Motor neuron (in vitro differentiated cells): ENCODE measurements around the gene PRKCE. TPM values are rescaled to one million over a fixed set of nuclear protein-coding genes. Genes with fewer than 3 reads are reported as not detected.

Experiments used
- ATAC-seq, 8 experiments: fragments of 200-7000 bp; cut with Tn5 transposase; replicated peaks in 6 of 8; 2 replicates each; pipeline ENCODE4 v1.8.0; 2021; ENCODE audit warnings: mild to moderate bottlenecking in 8 of 8, moderate library complexity in 8 of 8
- H3K27ac ChIP-seq, 2 donors: fragments of 250-450 bp; sonication (Bioruptor Pico); 2 replicates each; pipeline ENCODE4 v1.9.0; 2021; ENCODE audit warnings: antibody characterized with exemption in 2 of 2, mild to moderate bottlenecking in 2 of 2, moderate library complexity in 1 of 2
- H3K4me1 ChIP-seq, 2 donors: fragments of 250-450 bp; sonication (Bioruptor Pico); replicated peaks in 1 of 2; 2 replicates each; pipeline ENCODE4 v1.6.1; 2021; ENCODE audit warnings: antibody characterized with exemption in 2 of 2, mild to moderate bottlenecking in 2 of 2, moderate library complexity in 1 of 2
- H3K4me3 ChIP-seq, 5 donors: fragments of 250-450 bp; sonication (Bioruptor Pico); 2 replicates each; pipeline ENCODE4 v1.9.0; 2021; ENCODE audit warnings: antibody characterized with exemption in 5 of 5, mild to moderate bottlenecking in 5 of 5, moderate library complexity in 4 of 5
- WGBS, 10 experiments: fragments of 450-650 bp; shearing (Covaris generic); methylation state at CpG; one replicate each; pipeline ENCODE4 v1.0.0; 2022; 5-methylcytosine and 5-hydroxymethylcytosine counted together
- in situ Hi-C, 9 experiments: fragments of 400-800 bp; cut with MboI; loops; one replicate each; pipeline ENCODE4 v1.15.0; 2021; ENCODE audit warnings: low sequenced_read_pairs in 9 of 9, low pct_unique_long_range_greater_than_20kb in 2 of 9; ENCODE audit not compliant: unreplicated experiment in 9 of 9
- total RNA-seq, 8 experiments: library from RNA; unstranded; fragments of 300-600 nt; gene quantifications; 2 replicates each; pipeline versions ENCODE4 v1.2.3 to v1.2.4, GENCODE V29; 2022

The PRKCE gene
- total RNA-seq, 8 experiments from 2014 or later = 7.3 to 23.0 (median 14.7) TPM

- Histone ChIP-seq H3K27ac (no peak overlapping the region), H3K4me3 (no peak overlapping the region), H3K4me1 (peaks cover 21 to 29% of the 10 kb centered on the region in 2 donors)
- ATAC-seq = no peak
- in situ Hi-C loops = loop anchor here in 2 of 9 experiments (25.0 kb wide), 2 partner anchors 112 to 137 kb away; partner anchors contain the start of gene PRKCE (in 1 of the 2)
- WGBS, 10 experiments = 50 to 100% (median 79%) methylated on average over 1 to 8 of the region's 10 CpGs; no CpG with 5 or more reads in 3 of the 10 experiments
Measured at GRCh38 chr2:45774688-45775244, 123.3 kb downstream of the PRKCE start.

- in situ Hi-C loops = loop anchor here in 1 of 9 experiments (25.0 kb wide), 1 partner anchor 139 kb away; no protein-coding TSS in a partner anchor
- Histone ChIP-seq H3K4me1 (peaks cover 5 to 13% of the 10 kb centered on the region in 2 donors), H3K4me3 (no peak overlapping the region), H3K27ac (no peak overlapping the region)
- WGBS, 10 experiments = 19 to 100% (median 55%) methylated on average over 1 to 7 of the region's 7 CpGs
- ATAC-seq = peak in 1 of 8 experiments; percentile 28
Measured at GRCh38 chr2:45776160-45776955, 124.9 kb downstream of the PRKCE start.

GRCh38 chr2:45777996-45778719 lies 126.7 kb downstream of the PRKCE start:
- ATAC-seq = peak in 1 of 8 experiments; percentile 13
- 50 to 100% (median 91%) methylated on average over 1 to 9 of the region's 10 CpGs; no CpG with 5 or more reads in 5 of the 10 experiments for WGBS, 10 experiments

GRCh38 chr2:45778720-45779171 lies 127.3 kb downstream of the PRKCE start:
- Histone ChIP-seq H3K4me3 (no peak overlapping the region), H3K27ac (no peak overlapping the region), H3K4me1 (peaks cover 0 to 9% of the 10 kb centered on the region in 2 donors)
- peak in 7 of 8 experiments; percentile 40 to 81 (median 48) for ATAC-seq
- 63 to 100% (median 78%) methylated on average over 1 to 8 of the region's 11 CpGs; no CpG with 5 or more reads in 2 of the 10 experiments for WGBS, 10 experiments
- in situ Hi-C loops = loop anchor here in 1 of 9 experiments (25.0 kb wide), 1 partner anchor 141 kb away; no protein-coding TSS in a partner anchor

More at GRCh38 chr2:45777996-45778719, 126.7 kb downstream of the PRKCE start:
- Histone ChIP-seq H3K4me1 (peaks cover 0 to 7% of the 10 kb centered on the region in 2 donors), H3K27ac (no peak overlapping the region), H3K4me3 (no peak overlapping the region)
- in situ Hi-C loops = loop anchor here in 1 of 9 experiments (25.0 kb wide), 1 partner anchor 141 kb away; no protein-coding TSS in a partner anchor

GRCh38 chr2:45780541-45781463 lies 129.3 kb downstream of the PRKCE start:
- WGBS, 10 experiments = 30 to 95% (median 87%) methylated on average over 2 to 9 of the region's 10 CpGs; no CpG with 5 or more reads in 1 of the 10 experiments
- Histone ChIP-seq H3K4me3 (no peak overlapping the region), H3K27ac (no peak overlapping the region), H3K4me1 (peaks cover 0 to 10% of the 10 kb centered on the region in 2 donors)
- in situ Hi-C loops = loop anchor here in 1 of 9 experiments (25.0 kb wide), 1 partner anchor 144 kb away; no protein-coding TSS in a partner anchor
- no peak for ATAC-seq

- ATAC-seq = no peak
- H3K4me3 ChIP-seq = no peak overlapping the region
- in situ Hi-C loops = loop anchor here in 1 of 9 experiments (25.0 kb wide), 1 partner anchor 144 kb away; no protein-coding TSS in a partner anchor
- peaks cover 0 to 7% of the 10 kb centered on the region in 2 donors for H3K4me1 ChIP-seq
- H3K27ac ChIP-seq = no peak overlapping the region
- 95 to 100% methylated on average over 1 to 5 of the region's 5 CpGs; no CpG with 5 or more reads in 8 of the 10 experiments for WGBS, 10 experiments
Measured at GRCh38 chr2:45781464-45781811, 130.0 kb downstream of the PRKCE start.

- Histone ChIP-seq H3K4me1 (peaks cover 0 to 3% of the 10 kb centered on the region in 2 donors), H3K27ac (no peak overlapping the region), H3K4me3 (no peak overlapping the region)
- 88 to 100% (median 100%) methylated on average over 1 to 4 of the region's 4 CpGs; no CpG with 5 or more reads in 6 of the 10 experiments for WGBS, 10 experiments
- in situ Hi-C loops = loop anchor here in 1 of 9 experiments (25.0 kb wide), 1 partner anchor 145 kb away; no protein-coding TSS in a partner anchor
- no peak for ATAC-seq
Measured at GRCh38 chr2:45782436-45782835, 131.0 kb downstream of the PRKCE start.

GRCh38 chr2:45782986-45783385 lies 131.5 kb downstream of the PRKCE start:
- WGBS, 10 experiments = 42 to 100% (median 85%) methylated on average over 1 to 4 of the region's 4 CpGs; no CpG with 5 or more reads in 2 of the 10 experiments
- no peak overlapping the region for H3K4me3 ChIP-seq
- no peak overlapping the region for H3K27ac ChIP-seq
- ATAC-seq = peak in 2 of 8 experiments; percentile 36 to 70
- in situ Hi-C loops = loop anchor here in 1 of 9 experiments (25.0 kb wide), 1 partner anchor 146 kb away; no protein-coding TSS in a partner anchor
- H3K4me1 ChIP-seq = peaks cover 0 to 3% of the 10 kb centered on the region in 2 donors

GRCh38 chr2:45786030-45786835 lies 134.8 kb downstream of the PRKCE start:
- Histone ChIP-seq H3K4me3 (no peak overlapping the region), H3K27ac (no peak overlapping the region), H3K4me1 (peaks cover 13 to 18% of the 10 kb centered on the region in 2 donors)
- WGBS, 10 experiments = 40 to 100% (median 90%) methylated on average over 1 to 6 of the region's 10 CpGs; no CpG with 5 or more reads in 2 of the 10 experiments
- no peak for ATAC-seq
- in situ Hi-C loops = loop anchor here in 1 of 9 experiments (25.0 kb wide), 1 partner anchor 149 kb away; no protein-coding TSS in a partner anchor

GRCh38 chr2:45786836-45787357 lies 135.4 kb downstream of the PRKCE start:
- 72 to 100% (median 91%) methylated on average over 1 to 8 of the region's 10 CpGs; no CpG with 5 or more reads in 3 of the 10 experiments for WGBS, 10 experiments
- H3K4me1 ChIP-seq = peaks cover 16 to 25% of the 10 kb centered on the region in 2 donors
- H3K27ac ChIP-seq = no peak overlapping the region
- H3K4me3 ChIP-seq = no peak overlapping the region
- in situ Hi-C loops = loop anchor here in 1 of 9 experiments (25.0 kb wide), 1 partner anchor 150 kb away; no protein-coding TSS in a partner anchor
- ATAC-seq = no peak
